ENCODE data around the gene HSD17B8. TPM values are rescaled to one million over a fixed set of nuclear protein-coding genes. Genes with fewer than 3 reads are reported as not detected.

HSD17B8 gene
- 33.5 and 37.5 TPM in 2 replicates for polyA plus RNA-seq (2012; rRNA removed)
- polyA plus RNA-seq (2012; cell fraction: cytosol; rRNA removed) = 21.5 and 28.7 TPM in 2 replicates
- 51.3 and 79.0 TPM in 2 replicates for polyA plus RNA-seq (2012; cell fraction: nucleus; rRNA removed)

DNA sequence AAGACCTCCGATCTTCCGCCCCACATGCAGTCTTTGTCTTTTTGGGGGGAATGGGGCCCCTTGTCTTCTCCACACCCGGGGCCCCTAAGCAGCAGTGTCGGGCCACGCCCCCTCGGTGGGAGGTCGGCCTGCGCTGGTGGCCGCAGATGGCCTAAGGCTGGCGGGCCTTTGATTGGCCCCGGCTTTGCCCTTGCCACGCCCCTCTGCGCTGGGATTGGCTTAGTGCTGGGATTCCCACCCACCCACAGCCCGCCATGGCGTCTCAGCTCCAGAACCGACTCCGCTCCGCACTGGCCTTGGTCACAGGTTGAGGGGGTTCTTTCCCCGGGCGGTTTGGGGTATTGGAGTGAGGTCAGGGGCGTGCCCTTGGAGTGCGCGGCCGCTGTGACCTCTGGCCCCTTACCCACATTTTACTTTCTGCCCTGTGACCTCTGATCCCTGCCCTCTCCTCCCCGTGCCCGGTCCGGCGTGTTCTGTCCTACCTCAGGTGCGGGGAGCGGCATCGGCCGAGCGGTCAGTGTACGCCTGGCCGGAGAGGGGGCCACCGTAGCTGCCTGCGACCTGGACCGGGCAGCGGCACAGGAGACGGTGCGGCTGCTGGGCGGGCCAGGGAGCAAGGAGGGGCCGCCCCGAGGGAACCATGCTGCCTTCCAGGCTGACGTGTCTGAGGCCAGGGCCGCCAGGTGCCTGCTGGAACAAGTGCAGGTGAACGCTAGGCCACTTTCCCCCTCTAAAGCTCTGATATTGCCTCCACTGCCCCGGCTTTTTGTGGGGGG lies at the start of gene HSD17B8:
Gene HSD17B8, plus strand, starts transcription at position 241 of the 776 bp plus-strand sequence. Its CDS starts 14 bp downstream, at position 255.
- H3K27ac ChIP-seq (ENCODE audit: low read depth in 2 of 2, low read length in 1 of 2) = peak within 1 kb of the TSS; percentile 43 to 69; a peak in 2 of 4 replicates

DNA sequence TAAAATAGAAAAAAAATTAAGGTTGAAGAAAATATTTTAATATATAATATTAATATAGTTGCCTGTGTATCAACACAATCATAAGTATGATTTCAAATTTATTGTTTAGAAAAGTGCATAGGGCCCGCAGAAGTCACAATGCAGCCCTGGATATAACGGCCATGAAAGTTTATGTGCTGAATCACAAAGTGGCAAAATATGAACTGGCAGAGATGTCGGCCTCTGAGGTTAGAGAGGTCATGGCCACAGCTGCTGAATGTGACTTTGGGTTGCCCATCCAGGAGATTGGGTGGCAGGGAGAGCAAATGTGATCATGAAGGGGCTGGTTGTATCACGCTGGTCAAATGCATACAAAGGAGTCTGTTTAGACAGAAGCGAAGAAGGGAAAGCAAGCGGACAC lies 47.9 kb upstream of the HSD17B8 start:
- Histone ChIP-seq H3K79me2 (ENCODE audit: insufficient read depth) (no peaks in the 10 kb centered on the region), H3K9me3 (0 out of 2 replicates have a peak, but pooled peaks cover 1% of the 10 kb centered on the region), H3K4me1 (ENCODE audit: control insufficient read depth in 1 of 2, insufficient read depth in 2 of 2, low read depth in 1 of 2, low read length in 1 of 2) (peaks cover 0 to under 1% of the 10 kb centered on the region in 2 experiments; a peak in 1 of 4 replicates), H3K4me3 (ENCODE audit: low read depth in 2 of 2, low read length in 1 of 2) (no peak overlapping the region), H3K9ac (no peak overlapping the region), H3K4me2 (no peak overlapping the region), H3K27me3 (ENCODE audit: insufficient read depth) (no peaks in the 10 kb centered on the region; the same call in 1 of the 2 replicates), H4K20me1 (ENCODE audit: insufficient read depth) (no peaks in the 10 kb centered on the region), H3K36me3 (replicated peaks in 1 of 2; ENCODE audit: control insufficient read depth in 1 of 2, insufficient read depth in 2 of 2, low read length in 1 of 2) (no peaks in the 10 kb centered on the region), H3K9me2 (no peaks in the 10 kb centered on the region), H2AFZ (ENCODE audit: low read depth) (no peak overlapping the region), H3F3A (replicated peaks; ENCODE audit: insufficient read depth) (no peaks in the 10 kb centered on the region), H3K27ac (ENCODE audit: low read depth in 2 of 2, low read length in 1 of 2) (no peak overlapping the region)
- no peak for DNase-seq
- ChIA-PET CTCF (interaction anchor here (0.9 to 6.4 kb wide), 5 partner anchors 9 to 91 kb away, joined by 3 to 96 read pairs (median 5); partner anchors contain the start of gene COL11A2), POLR2A (no interaction called here)
- 60% methylated on average over 6 of the region's 6 CpGs for WGBS (ENCODE audit: low lambda C conversion rate)
- TF ChIP-seq SIN3A (IDR thresholded peaks at IDR 0.05; ENCODE audit: borderline replicate concordance, low read depth, low read length) = no peak
- no peak for TF ChIP-seq EP300 (IDR thresholded peaks at IDR 0.05; ENCODE audit: borderline replicate concordance in 1 of 2, low read depth in 1 of 2, low read length in 1 of 2)
- TF ChIP-seq RAD21 (IDR thresholded peaks at IDR 0.05; ENCODE audit: low read length) = no peak
- TF ChIP-seq, protein P1, sequence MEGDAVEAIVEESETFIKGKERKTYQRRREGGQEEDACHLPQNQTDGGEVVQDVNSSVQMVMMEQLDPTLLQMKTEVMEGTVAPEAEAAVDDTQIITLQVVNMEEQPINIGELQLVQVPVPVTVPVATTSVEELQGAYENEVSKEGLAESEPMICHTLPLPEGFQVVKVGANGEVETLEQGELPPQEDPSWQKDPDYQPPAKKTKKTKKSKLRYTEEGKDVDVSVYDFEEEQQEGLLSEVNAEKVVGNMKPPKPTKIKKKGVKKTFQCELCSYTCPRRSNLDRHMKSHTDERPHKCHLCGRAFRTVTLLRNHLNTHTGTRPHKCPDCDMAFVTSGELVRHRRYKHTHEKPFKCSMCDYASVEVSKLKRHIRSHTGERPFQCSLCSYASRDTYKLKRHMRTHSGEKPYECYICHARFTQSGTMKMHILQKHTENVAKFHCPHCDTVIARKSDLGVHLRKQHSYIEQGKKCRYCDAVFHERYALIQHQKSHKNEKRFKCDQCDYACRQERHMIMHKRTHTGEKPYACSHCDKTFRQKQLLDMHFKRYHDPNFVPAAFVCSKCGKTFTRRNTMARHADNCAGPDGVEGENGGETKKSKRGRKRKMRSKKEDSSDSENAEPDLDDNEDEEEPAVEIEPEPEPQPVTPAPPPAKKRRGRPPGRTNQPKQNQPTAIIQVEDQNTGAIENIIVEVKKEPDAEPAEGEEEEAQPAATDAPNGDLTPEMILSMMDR (IDR thresholded peaks at IDR 0.05) = no peak
- TF ChIP-seq NFIC (IDR thresholded peaks at IDR 0.05; ENCODE audit: borderline replicate concordance) = no peak
- no peak for TF ChIP-seq ELF1 (IDR thresholded peaks at IDR 0.05)
- TF ChIP-seq, protein P2, sequence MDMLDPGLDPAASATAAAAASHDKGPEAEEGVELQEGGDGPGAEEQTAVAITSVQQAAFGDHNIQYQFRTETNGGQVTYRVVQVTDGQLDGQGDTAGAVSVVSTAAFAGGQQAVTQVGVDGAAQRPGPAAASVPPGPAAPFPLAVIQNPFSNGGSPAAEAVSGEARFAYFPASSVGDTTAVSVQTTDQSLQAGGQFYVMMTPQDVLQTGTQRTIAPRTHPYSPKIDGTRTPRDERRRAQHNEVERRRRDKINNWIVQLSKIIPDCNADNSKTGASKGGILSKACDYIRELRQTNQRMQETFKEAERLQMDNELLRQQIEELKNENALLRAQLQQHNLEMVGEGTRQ (IDR thresholded peaks at IDR 0.05; ENCODE audit: borderline replicate concordance, low read depth, low read length) = no peak
- TF ChIP-seq MAX (IDR thresholded peaks at IDR 0.05; ENCODE audit: low read depth) = no peak
- no peak for TF ChIP-seq RFX5 (IDR thresholded peaks at IDR 0.05; ENCODE audit: low read length)
- TF ChIP-seq, protein P3, sequence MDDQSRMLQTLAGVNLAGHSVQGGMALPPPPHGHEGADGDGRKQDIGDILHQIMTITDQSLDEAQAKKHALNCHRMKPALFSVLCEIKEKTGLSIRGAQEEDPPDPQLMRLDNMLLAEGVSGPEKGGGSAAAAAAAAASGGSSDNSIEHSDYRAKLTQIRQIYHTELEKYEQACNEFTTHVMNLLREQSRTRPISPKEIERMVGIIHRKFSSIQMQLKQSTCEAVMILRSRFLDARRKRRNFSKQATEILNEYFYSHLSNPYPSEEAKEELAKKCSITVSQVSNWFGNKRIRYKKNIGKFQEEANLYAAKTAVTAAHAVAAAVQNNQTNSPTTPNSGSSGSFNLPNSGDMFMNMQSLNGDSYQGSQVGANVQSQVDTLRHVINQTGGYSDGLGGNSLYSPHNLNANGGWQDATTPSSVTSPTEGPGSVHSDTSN (IDR thresholded peaks at IDR 0.05) = no peak

More for the DNA sequence above, at the start of gene HSD17B8:
- H3F3A ChIP-seq (replicated peaks; ENCODE audit: insufficient read depth) = peaks cover 21% of the 10 kb centered on the region
- no peaks in the 10 kb centered on the region for H3K9me2 ChIP-seq
- POLR2A ChIA-PET = interaction anchor here (1.0 to 1.3 kb wide), 2 partner anchors 44 to 233 kb away, joined by 5 to 7 read pairs; no protein-coding TSS in a partner anchor
- H3K9me3 ChIP-seq = no peaks in the 10 kb centered on the region
- TF ChIP-seq MAX (IDR thresholded peaks at IDR 0.05; ENCODE audit: low read depth) = no peak
- no peak for TF ChIP-seq GATA2 (CRISPR knock-in tag; IDR thresholded peaks at IDR 0.05)
- TF ChIP-seq, protein P3 (IDR thresholded peaks at IDR 0.05) = peak; percentile 41
- peak; percentile 86 for TF ChIP-seq YY1 (IDR thresholded peaks at IDR 0.05; ENCODE audit: low read depth)
- TF ChIP-seq NRF1 (IDR thresholded peaks at IDR 0.05; ENCODE audit: low read depth, low read length) = peak; percentile 59
- TF ChIP-seq, protein P4, sequence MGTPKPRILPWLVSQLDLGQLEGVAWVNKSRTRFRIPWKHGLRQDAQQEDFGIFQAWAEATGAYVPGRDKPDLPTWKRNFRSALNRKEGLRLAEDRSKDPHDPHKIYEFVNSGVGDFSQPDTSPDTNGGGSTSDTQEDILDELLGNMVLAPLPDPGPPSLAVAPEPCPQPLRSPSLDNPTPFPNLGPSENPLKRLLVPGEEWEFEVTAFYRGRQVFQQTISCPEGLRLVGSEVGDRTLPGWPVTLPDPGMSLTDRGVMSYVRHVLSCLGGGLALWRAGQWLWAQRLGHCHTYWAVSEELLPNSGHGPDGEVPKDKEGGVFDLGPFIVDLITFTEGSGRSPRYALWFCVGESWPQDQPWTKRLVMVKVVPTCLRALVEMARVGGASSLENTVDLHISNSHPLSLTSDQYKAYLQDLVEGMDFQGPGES (IDR thresholded peaks at IDR 0.05; ENCODE audit: low read depth, low read length) = 0 out of 2 replicates have a peak, but pooled peaks have one; percentile 37
- TF ChIP-seq TAF1 (IDR thresholded peaks at IDR 0.05; ENCODE audit: borderline replicate concordance, low read depth, low read length) = peak; percentile 58; the same call in 1 of the 2 replicates
- peak; percentile 84 for TF ChIP-seq POLR2AphosphoS5 (IDR thresholded peaks at IDR 0.05; ENCODE audit: low read depth, low read length)
- no peak; the same call in 1 of the 2 replicates for TF ChIP-seq SIN3A (IDR thresholded peaks at IDR 0.05; ENCODE audit: borderline replicate concordance, low read depth, low read length)
- TF ChIP-seq TCF12 (IDR thresholded peaks at IDR 0.05) = no peak
- peak; percentile 61; the same call in 1 of the 2 replicates for TF ChIP-seq RFX5 (IDR thresholded peaks at IDR 0.05; ENCODE audit: low read length)
- H4K20me1 ChIP-seq (ENCODE audit: insufficient read depth) = peaks cover under 1% of the 10 kb centered on the region; the same call in 1 of the 2 replicates
- peaks cover 55% of the 10 kb centered on the region for H3K79me2 ChIP-seq (ENCODE audit: insufficient read depth)
- peak; percentile 94 for DNase-seq
- H3K4me3 ChIP-seq (ENCODE audit: low read depth in 2 of 2, low read length in 1 of 2) = peak within 1 kb of the TSS; percentile 78 to 90
- H3K36me3 ChIP-seq (replicated peaks in 1 of 2; ENCODE audit: control insufficient read depth in 1 of 2, insufficient read depth in 2 of 2, low read length in 1 of 2) = peaks cover 17 to 24% of the 10 kb centered on the region in 2 experiments
- H3K4me2 ChIP-seq = peak within 1 kb of the TSS; percentile 98
- 2% methylated on average over 18 of the region's 48 CpGs for WGBS (ENCODE audit: low lambda C conversion rate)
- no peaks in the 10 kb centered on the region for H3K27me3 ChIP-seq (ENCODE audit: insufficient read depth)
- no peak within 1 kb of the TSS for H2AFZ ChIP-seq (ENCODE audit: low read depth)
- CTCF ChIA-PET = interaction anchor here (1.0 to 2.4 kb wide), 5 partner anchors 8 to 189 kb away, joined by 3 to 16 read pairs (median 3); no protein-coding TSS in a partner anchor
- H3K9ac ChIP-seq = peak within 1 kb of the TSS; percentile 72
- peaks cover 28 to 40% of the 10 kb centered on the region in 2 experiments for H3K4me1 ChIP-seq (ENCODE audit: control insufficient read depth in 1 of 2, insufficient read depth in 2 of 2, low read depth in 1 of 2, low read length in 1 of 2)

All from SK-N-SH (cell line).